GM10266 (cell line): ENCODE results near the gene CAPN6.

ENCODE experiments used
- DNase-seq: peaks from one replicate; pipeline ENCODE4 v3.0.0; 2012; ENCODE audit errors: extremely low spot score
- TF ChIP-seq, protein P1 (sequence below): IDR thresholded peaks from 2 replicates; pipeline ENCODE4 v1.5.1; 2012; ENCODE audit warnings: mild to moderate bottlenecking, low read depth; ENCODE audit not compliant: control insufficient read depth, insufficient read depth; ENCODE audit errors: missing control alignments

The CAPN6 gene

DNA sequence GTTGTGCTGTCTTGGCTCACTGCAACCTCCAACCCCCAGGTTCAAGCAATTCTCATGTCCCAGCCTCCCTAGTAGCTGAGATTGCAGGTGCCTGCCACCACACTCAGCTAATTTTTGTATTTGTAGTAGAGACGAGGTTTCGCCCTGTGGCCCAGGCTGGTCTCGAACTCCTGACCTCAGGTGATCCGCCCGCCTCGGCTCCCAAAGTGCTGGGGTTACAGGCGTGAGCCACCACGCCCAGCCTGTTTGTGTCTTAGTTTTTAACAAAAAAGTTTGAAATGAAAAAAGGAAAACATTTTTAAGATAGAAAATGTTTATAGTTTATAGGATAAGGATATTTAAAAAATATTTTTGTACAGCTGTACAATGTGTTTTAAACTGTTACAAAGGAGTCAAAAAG lies 62.4 kb downstream of the CAPN6 start:
- TF ChIP-seq, protein P1, sequence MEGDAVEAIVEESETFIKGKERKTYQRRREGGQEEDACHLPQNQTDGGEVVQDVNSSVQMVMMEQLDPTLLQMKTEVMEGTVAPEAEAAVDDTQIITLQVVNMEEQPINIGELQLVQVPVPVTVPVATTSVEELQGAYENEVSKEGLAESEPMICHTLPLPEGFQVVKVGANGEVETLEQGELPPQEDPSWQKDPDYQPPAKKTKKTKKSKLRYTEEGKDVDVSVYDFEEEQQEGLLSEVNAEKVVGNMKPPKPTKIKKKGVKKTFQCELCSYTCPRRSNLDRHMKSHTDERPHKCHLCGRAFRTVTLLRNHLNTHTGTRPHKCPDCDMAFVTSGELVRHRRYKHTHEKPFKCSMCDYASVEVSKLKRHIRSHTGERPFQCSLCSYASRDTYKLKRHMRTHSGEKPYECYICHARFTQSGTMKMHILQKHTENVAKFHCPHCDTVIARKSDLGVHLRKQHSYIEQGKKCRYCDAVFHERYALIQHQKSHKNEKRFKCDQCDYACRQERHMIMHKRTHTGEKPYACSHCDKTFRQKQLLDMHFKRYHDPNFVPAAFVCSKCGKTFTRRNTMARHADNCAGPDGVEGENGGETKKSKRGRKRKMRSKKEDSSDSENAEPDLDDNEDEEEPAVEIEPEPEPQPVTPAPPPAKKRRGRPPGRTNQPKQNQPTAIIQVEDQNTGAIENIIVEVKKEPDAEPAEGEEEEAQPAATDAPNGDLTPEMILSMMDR = no peak

GRCh38 chrX:111200327-111200726 lies 70.0 kb downstream of the CAPN6 start:
- no peak for DNase-seq
- TF ChIP-seq, protein P1 = no peak

More for the DNA sequence above, 62.4 kb downstream of the CAPN6 start:
- DNase-seq = no peak

GRCh38 chrX:111199505-111199904 lies 70.8 kb downstream of the CAPN6 start:
- TF ChIP-seq, protein P1 = no peak
- DNase-seq = no peak
